ENCODE results near the gene PC. TPM values are rescaled to one million over a fixed set of nuclear protein-coding genes. Genes with fewer than 3 reads are reported as not detected.

The PC gene
- polyA plus RNA-seq, 2 of the 4 experiments (the other 2 are of a cell fraction) = 14.2 to 45.9 TPM

DNA sequence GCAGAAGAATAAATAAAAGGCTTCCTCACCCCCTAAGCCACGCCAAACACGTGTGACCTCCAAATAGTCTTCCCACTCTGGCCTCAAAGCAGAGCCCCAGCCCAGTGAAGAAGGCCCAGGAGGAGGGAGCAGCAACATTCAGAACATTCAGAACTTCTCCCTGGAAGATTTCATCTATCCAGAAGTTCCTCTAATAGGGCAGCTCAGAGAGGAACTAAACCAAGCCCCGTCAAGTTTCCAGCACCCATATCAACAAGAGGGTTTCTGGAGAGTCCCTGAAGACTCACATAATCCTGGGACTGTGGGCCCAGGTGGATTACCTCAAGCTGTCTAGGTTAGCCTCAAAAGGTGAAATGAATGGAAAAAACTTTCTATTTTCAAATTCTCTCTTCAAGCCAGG, 39.4 kb downstream of the PC start:
- POLR2A ChIA-PET = no interaction called here
- CTCF ChIA-PET = interaction anchor here (1.0 to 1.9 kb wide), 2 partner anchors 11 to 16 kb away, joined by 3 to 5 read pairs; no protein-coding TSS in a partner anchor
- ATAC-seq = no peak

DNA sequence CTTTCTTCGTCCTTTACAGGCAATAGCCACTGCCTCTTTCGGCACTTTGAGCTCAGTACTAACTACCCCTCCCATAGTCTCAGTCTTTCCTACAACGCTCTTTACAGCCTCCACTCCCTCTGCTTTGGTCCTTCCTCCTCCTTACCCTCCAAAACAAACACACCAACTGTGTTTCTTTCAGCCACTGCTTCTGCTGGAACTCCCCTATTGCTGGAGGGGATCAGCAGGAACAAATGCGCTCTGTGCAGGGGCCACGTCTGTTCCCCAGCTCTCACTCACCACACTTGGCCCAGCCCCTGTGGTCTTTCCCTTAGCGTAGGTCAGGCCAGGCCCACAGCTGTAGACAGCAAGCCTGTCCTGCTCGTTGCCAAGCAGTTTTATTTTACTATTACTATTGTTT, 42.3 kb downstream of the PC start:
- ChIA-PET POLR2A (no interaction called here), CTCF (interaction anchor here (1.0 to 2.0 kb wide), 6 partner anchors 10 to 106 kb away, joined by 3 to 7 read pairs (median 4); no protein-coding TSS in a partner anchor)
- 83% methylated on average over 7 of the region's 7 CpGs for WGBS (ENCODE audit: missing lambda C conversion rate)
- FAIRE-seq (no peak), ATAC-seq (peak in 1 of 2 experiments; percentile 28; a peak in 2 of 6 replicates), DNase-seq (ENCODE audit: low read depth in 1 of 2, low spot score in 1 of 2) (no peak)
- TF ChIP-seq ZSCAN20 (CRISPR knock-in tag; IDR thresholded peaks at IDR 0.05) (no peak), EHMT2 (IDR thresholded peaks at IDR 0.05; ENCODE audit: low read depth) (no peak), ZC3H11A (IDR thresholded peaks at IDR 0.05) (no peak), JUNB (IDR thresholded peaks at IDR 0.05) (no peak), RCOR1 (IDR thresholded peaks at IDR 0.05; ENCODE audit: low read depth, low read length) (no peak), CHD2 (IDR thresholded peaks at IDR 0.05; ENCODE audit: low read length, partially characterized antibody) (no peak), NR3C1 (IDR thresholded peaks at IDR 0.05) (no peak)
- TF ChIP-seq, protein P1, sequence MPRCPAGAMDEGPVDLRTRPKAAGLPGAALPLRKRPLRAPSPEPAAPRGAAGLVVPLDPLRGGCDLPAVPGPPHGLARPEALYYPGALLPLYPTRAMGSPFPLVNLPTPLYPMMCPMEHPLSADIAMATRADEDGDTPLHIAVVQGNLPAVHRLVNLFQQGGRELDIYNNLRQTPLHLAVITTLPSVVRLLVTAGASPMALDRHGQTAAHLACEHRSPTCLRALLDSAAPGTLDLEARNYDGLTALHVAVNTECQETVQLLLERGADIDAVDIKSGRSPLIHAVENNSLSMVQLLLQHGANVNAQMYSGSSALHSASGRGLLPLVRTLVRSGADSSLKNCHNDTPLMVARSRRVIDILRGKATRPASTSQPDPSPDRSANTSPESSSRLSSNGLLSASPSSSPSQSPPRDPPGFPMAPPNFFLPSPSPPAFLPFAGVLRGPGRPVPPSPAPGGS (IDR thresholded peaks at IDR 0.05) = no peak
- TF ChIP-seq, protein P2, sequence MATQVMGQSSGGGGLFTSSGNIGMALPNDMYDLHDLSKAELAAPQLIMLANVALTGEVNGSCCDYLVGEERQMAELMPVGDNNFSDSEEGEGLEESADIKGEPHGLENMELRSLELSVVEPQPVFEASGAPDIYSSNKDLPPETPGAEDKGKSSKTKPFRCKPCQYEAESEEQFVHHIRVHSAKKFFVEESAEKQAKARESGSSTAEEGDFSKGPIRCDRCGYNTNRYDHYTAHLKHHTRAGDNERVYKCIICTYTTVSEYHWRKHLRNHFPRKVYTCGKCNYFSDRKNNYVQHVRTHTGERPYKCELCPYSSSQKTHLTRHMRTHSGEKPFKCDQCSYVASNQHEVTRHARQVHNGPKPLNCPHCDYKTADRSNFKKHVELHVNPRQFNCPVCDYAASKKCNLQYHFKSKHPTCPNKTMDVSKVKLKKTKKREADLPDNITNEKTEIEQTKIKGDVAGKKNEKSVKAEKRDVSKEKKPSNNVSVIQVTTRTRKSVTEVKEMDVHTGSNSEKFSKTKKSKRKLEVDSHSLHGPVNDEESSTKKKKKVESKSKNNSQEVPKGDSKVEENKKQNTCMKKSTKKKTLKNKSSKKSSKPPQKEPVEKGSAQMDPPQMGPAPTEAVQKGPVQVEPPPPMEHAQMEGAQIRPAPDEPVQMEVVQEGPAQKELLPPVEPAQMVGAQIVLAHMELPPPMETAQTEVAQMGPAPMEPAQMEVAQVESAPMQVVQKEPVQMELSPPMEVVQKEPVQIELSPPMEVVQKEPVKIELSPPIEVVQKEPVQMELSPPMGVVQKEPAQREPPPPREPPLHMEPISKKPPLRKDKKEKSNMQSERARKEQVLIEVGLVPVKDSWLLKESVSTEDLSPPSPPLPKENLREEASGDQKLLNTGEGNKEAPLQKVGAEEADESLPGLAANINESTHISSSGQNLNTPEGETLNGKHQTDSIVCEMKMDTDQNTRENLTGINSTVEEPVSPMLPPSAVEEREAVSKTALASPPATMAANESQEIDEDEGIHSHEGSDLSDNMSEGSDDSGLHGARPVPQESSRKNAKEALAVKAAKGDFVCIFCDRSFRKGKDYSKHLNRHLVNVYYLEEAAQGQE (IDR thresholded peaks at IDR 0.05) = no peak
- H3K9me3 ChIP-seq = no peaks in the 10 kb centered on the region
- peaks cover 34% of the 10 kb centered on the region for H3K4me1 ChIP-seq
- H3K4me2 ChIP-seq = no peak overlapping the region
- peak overlapping the region in 1 of 2 experiments; percentile 70; a peak in 3 of 6 replicates for H3K27ac ChIP-seq
- no peak overlapping the region for H3K4me3 ChIP-seq

More for the DNA sequence above, 39.4 kb downstream of the PC start:
- DNase-seq (ENCODE audit: low read depth in 1 of 2, low spot score in 1 of 2) (no peak), FAIRE-seq (no peak)
- H3K4me3 ChIP-seq = no peak overlapping the region
- WGBS (ENCODE audit: missing lambda C conversion rate) = 91% methylated on average over 3 of the region's 3 CpGs
- H3K27ac ChIP-seq = peak overlapping the region in 1 of 2 experiments; percentile 67; a peak in 1 of 6 replicates
- TF ChIP-seq, protein P3, sequence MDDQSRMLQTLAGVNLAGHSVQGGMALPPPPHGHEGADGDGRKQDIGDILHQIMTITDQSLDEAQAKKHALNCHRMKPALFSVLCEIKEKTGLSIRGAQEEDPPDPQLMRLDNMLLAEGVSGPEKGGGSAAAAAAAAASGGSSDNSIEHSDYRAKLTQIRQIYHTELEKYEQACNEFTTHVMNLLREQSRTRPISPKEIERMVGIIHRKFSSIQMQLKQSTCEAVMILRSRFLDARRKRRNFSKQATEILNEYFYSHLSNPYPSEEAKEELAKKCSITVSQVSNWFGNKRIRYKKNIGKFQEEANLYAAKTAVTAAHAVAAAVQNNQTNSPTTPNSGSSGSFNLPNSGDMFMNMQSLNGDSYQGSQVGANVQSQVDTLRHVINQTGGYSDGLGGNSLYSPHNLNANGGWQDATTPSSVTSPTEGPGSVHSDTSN (IDR thresholded peaks at IDR 0.05) = no peak
- no peak for TF ChIP-seq RAD21 (conservative IDR thresholded peaks at IDR 0.05 in 1 of 2, IDR thresholded peaks at IDR 0.05 in 1 of 2)
- no peak for TF ChIP-seq CBX8 (IDR thresholded peaks at IDR 0.05)
- TF ChIP-seq, protein P2 (IDR thresholded peaks at IDR 0.05) = no peak
- TF ChIP-seq, protein P4, sequence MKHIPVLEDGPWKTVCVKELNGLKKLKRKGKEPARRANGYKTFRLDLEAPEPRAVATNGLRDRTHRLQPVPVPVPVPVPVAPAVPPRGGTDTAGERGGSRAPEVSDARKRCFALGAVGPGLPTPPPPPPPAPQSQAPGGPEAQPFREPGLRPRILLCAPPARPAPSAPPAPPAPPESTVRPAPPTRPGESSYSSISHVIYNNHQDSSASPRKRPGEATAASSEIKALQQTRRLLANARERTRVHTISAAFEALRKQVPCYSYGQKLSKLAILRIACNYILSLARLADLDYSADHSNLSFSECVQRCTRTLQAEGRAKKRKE (CRISPR knock-in tag; IDR thresholded peaks at IDR 0.05; ENCODE audit: low read depth) = no peak
- TF ChIP-seq, protein P5, sequence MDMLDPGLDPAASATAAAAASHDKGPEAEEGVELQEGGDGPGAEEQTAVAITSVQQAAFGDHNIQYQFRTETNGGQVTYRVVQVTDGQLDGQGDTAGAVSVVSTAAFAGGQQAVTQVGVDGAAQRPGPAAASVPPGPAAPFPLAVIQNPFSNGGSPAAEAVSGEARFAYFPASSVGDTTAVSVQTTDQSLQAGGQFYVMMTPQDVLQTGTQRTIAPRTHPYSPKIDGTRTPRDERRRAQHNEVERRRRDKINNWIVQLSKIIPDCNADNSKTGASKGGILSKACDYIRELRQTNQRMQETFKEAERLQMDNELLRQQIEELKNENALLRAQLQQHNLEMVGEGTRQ (IDR thresholded peaks at IDR 0.05) = no peak
- no peak for TF ChIP-seq NPAS2 (CRISPR knock-in tag; IDR thresholded peaks at IDR 0.05; ENCODE audit: borderline replicate concordance)
- H3K9me3 ChIP-seq = no peaks in the 10 kb centered on the region
- peaks cover 42% of the 10 kb centered on the region for H3K4me1 ChIP-seq
- no peak overlapping the region for H3K4me2 ChIP-seq
